ACC112 (cell line): ENCODE measurements around the gene CELA3A.
"Not testable (repeated sequence)": the region's sequence is repeated elsewhere in the genome, so short reads cannot be mapped to it uniquely, and the experiment has no call there.

Source experiments
- H2AFZ ChIP-seq: fragments of 200-600 bp; sonication (generic); one replicate; pipeline ENCODE4 v1.6.0; 2017; ENCODE audit warnings: antibody characterized with exemption, low read length; ENCODE audit not compliant: unreplicated experiment
- H3K27ac ChIP-seq: fragments of 200-600 bp; sonication (generic); 2 replicates; pipeline ENCODE4 v1.5.1; 2014; ENCODE audit warnings: low read depth, mild to moderate bottlenecking, antibody characterized with exemption, low read length, moderate library complexity
- H3K27me3 ChIP-seq: fragments of 200-600 bp; sonication (generic); 2 replicates; pipeline ENCODE4 v1.6.1; 2014; ENCODE audit warnings: mild to moderate bottlenecking, antibody characterized with exemption, low read length, moderate library complexity, mixed read lengths; ENCODE audit not compliant: insufficient read depth
- H3K36me3 ChIP-seq: fragments of 200-600 bp; sonication (generic); 2 replicates; pipeline ENCODE4 v1.6.1; 2016; ENCODE audit warnings: mild to moderate bottlenecking, antibody characterized with exemption, low read length, moderate library complexity, mixed read lengths; ENCODE audit not compliant: insufficient read depth
- H3K4me1 ChIP-seq: fragments of 200-600 bp; sonication (generic); one replicate; pipeline ENCODE4 v1.6.1; 2016; ENCODE audit warnings: low read length, mixed read lengths; ENCODE audit not compliant: insufficient read depth, unreplicated experiment, control insufficient read depth
- H3K4me3 ChIP-seq: fragments of 200-600 bp; sonication (generic); 2 replicates; pipeline ENCODE4 v1.5.1; 2014; ENCODE audit warnings: mild to moderate bottlenecking, low read depth, low read length
- H3K79me2 ChIP-seq: fragments of 200-600 bp; sonication (generic); one replicate; pipeline ENCODE4 v1.6.0; 2016; ENCODE audit warnings: low read length; ENCODE audit not compliant: control insufficient read depth, unreplicated experiment, insufficient read depth

CELA3A gene

DNA sequence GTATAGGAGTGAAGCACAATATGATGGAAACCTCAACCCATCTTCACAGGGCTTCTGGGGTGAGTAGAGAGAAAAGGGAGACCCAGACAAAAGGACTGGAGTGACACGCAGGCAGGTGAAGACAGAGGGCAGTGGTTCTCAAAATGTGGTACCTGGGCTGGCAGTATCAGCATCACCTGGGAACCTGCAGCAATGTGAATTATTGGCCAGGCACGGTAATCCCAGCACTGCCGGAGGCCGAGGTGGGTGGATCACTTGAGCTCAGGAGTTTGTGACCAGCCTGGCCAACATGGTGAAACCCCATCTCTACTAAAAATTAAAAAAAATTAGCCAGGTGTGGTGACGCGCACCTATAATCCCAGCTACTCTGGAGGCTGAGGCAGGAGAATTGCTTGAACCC, 19.3 kb upstream of the CELA3A start:
- not testable (repeated sequence) for H3K4me3 ChIP-seq, H2AFZ ChIP-seq, H3K27ac ChIP-seq, H3K36me3 ChIP-seq, H3K27me3 ChIP-seq, H3K79me2 ChIP-seq, H3K4me1 ChIP-seq

DNA sequence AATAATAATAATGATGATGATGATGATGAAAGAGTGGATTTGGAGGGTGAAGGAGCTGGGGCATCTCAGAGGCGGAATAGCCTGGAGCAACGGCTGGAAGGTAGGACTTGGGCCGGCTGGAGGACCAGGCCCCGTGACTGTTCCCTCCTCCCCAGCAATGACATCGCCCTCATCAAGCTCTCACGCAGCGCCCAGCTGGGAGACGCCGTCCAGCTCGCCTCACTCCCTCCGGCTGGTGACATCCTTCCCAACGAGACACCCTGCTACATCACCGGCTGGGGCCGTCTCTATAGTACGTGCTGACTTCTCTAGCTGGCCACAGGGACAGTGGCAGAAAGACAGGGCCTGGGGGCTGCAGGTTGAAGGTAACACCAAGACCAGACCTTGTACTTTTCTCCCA, 17.9 kb upstream of the CELA3A start:
- H3K79me2 ChIP-seq, H3K4me1 ChIP-seq, H3K4me3 ChIP-seq, H3K27ac ChIP-seq, H2AFZ ChIP-seq, H3K27me3 ChIP-seq, H3K36me3 ChIP-seq: not testable (repeated sequence)

DNA sequence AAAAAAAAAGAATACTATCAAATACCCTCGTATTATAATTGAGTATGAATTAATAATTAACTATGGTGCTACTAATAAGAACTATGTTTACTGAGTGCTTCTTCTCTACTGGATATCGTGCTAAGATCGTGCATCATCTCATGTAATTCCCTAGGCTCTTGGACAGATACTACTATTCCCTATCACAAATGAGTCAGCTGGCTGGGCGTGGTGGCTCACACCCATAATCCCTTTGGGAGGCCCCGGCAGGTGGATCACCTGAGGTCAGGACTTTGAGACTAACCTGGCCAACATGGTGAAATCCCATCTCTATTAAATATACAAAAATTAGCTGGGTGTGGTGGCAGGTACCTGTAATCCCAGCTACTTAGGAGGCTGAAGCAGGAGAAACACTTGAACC, 15.6 kb upstream of the CELA3A start:
- H3K4me1 ChIP-seq, H3K36me3 ChIP-seq, H3K79me2 ChIP-seq, H3K27ac ChIP-seq, H3K27me3 ChIP-seq, H3K4me3 ChIP-seq, H2AFZ ChIP-seq: not testable (repeated sequence)

DNA sequence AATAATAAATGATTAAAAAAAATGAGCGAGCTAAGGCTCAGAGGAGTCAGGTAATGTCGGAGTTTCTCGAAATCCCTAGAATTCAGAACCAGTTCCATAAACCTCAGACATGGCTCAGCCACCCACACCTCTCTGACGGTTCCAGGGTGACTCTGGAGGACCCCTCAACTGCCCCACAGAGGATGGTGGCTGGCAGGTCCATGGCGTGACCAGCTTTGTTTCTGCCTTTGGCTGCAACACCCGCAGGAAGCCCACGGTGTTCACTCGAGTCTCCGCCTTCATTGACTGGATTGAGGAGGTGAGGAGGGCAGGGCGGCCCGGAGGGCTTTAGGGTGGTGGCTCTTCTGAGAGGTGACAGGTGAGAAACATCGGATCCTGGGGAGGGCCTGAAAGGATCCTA, 15.1 kb upstream of the CELA3A start:
- H3K79me2 ChIP-seq, H3K27ac ChIP-seq, H2AFZ ChIP-seq, H3K4me3 ChIP-seq, H3K4me1 ChIP-seq, H3K27me3 ChIP-seq, H3K36me3 ChIP-seq: not testable (repeated sequence)

DNA sequence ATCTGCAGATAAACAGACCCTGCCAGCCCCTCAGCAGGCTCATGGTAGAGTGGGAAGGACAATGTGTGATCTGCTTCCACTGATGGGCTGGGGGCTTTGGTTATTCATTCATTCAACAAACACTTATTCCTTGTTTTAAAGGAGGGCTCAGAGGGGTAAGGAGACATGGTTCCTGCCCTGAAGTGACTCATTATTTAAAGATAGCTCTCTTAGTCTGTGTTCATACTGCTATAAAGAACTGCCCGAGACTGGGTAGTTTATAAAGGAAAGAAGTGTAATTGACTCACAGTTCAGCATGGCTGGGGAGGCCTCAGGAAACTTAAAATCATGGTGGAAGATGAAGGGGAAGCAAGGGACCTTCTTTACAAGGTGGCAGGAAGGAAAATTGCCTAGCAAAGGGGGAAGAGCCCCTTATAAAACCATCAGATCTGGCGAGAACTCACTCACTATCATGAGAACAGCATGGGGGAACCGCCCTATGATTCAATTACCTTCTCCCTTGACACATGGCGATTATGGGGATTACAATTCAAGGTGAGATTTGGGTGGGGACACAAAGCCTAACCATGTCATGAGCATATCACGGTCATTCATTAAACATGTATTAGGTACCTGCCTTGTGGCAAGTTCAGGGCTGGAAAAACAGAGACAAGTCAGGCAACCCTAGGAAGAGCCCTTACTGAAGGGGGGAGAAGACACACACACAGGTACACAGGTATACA, 11.6 kb upstream of the CELA3A start:
- H3K27me3 ChIP-seq, H2AFZ ChIP-seq, H3K4me3 ChIP-seq, H3K36me3 ChIP-seq, H3K4me1 ChIP-seq, H3K27ac ChIP-seq, H3K79me2 ChIP-seq: not testable (repeated sequence)

DNA sequence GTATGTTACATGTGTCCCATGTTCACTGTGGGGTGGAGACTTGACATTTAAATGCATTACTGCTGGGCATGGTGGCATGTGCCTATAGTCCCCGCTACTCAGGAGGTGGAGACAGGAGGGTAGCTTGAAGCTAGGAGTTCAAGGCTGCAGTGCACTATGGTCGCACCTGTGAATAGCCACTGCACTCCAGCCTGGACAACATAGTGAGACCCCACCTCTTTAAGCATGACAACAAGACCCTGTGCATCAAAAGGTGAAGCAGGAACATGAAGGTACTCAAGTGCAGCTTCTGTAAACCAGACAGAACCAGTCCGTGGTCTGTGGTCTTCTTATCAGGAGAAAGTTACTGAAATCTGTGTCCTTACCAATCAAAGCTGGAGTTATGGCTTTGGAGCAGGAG, 9.3 kb upstream of the CELA3A start:
- H3K27ac ChIP-seq, H3K4me3 ChIP-seq, H3K36me3 ChIP-seq, H2AFZ ChIP-seq, H3K79me2 ChIP-seq, H3K27me3 ChIP-seq, H3K4me1 ChIP-seq: not testable (repeated sequence)

DNA sequence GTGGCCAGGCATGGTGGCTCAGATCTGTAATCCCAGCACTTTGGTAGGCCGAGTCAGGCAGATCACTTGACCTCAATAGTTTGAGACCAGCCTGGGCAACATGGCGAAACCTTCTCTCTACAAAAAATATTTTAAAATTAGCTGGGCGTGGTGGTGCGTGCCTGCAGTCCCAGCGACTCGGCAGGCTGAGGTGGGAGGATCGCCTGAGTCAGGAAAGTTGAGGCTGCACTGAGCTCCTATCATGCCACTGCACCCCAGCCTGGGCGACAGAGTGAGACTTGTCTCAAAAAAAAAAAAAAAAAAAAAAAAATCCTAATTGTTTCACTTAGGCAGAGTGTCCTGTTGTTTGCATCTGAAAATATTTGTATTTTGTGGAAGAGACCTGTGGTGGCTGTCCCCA, 6.7 kb upstream of the CELA3A start:
- not testable (repeated sequence) for H3K4me1 ChIP-seq, H3K27ac ChIP-seq, H3K79me2 ChIP-seq, H3K4me3 ChIP-seq, H3K36me3 ChIP-seq, H2AFZ ChIP-seq, H3K27me3 ChIP-seq

DNA sequence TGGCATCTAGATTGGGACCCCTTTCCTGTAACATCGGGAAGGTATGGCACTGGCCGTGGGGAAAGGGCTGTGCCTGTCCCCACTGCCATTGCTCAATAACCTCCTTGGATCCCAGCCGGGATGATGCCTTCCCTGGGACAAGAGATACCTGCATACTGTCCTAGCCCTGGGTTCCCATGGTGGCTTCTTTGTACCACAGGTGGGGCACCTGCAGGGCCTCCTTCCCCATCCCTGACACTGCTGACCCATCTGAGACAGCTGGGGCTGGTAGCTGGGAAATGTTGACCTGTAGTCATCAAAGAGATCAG, 4.8 kb upstream of the CELA3A start:
- H3K79me2 ChIP-seq, H3K36me3 ChIP-seq, H3K27me3 ChIP-seq, H2AFZ ChIP-seq, H3K27ac ChIP-seq, H3K4me1 ChIP-seq, H3K4me3 ChIP-seq: not testable (repeated sequence)

DNA sequence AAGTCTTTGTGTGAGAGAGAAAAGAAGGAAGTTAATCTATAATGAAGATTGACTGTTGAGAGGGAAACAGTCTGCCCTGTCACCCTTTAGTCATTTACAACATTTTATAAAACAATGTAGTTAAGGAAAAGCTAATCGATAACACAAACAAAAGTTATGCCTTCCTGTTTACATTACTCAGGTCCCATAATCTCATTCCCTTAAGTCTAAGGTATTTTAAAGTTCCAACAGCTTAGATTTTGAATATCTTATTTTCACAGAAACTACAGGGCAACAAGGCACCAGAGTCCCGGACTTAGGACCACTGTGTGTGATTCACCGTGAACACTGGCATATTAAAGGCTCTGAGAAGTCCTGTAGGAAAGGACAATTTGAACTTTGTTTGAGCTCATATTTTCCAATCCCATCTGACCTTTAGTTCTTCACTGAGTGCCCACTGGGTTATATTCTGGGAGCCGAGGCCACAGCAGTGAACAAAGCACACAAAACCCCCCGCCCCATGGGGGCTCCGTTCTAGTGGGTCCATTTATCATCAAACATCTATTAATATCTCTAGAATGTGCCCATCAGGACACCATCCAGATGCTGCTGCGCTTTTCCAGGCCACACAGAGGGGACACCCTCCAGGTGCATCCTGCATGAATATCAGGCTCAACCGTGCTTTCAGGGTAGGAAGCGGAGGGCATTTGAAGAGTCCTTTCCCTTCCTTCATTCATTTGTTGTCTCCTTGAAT, 3.4 kb upstream of the CELA3A start:
- H3K27ac ChIP-seq, H3K27me3 ChIP-seq, H3K4me1 ChIP-seq, H3K79me2 ChIP-seq, H2AFZ ChIP-seq, H3K4me3 ChIP-seq, H3K36me3 ChIP-seq: not testable (repeated sequence)

DNA sequence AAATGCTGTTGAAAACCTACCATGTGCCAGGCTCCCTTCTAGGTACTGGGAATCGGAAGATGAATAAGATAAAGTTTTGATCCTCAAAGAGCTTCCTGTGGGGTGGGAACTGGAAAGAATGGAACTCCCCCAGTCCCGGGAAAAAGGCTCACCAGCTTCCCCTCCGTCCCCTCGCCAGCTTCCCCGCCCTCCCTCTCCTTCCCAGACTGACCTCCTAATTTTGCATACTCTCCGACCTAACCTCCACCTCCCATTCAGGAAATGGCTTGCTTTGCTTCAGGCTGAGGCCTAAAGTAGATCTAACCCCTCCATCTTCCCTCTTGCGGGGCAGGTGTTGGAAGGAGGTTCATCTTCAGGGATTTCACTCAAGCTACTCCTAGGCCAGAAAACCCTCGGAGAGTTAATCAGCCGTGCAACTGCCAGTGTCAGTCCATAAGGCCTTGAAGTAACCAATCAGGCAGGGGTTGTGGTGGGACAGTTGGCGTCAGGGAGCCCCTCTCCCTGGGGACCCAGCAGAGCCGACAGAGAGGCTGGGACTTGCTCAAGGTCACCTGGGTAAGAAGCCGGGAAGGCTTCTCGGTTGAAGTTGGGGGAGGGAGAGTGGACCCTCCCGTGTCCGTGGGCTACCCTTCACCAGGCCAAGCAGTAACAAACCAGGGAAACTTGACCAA, 2.7 kb upstream of the CELA3A start:
- H3K36me3 ChIP-seq, H3K4me1 ChIP-seq, H2AFZ ChIP-seq, H3K79me2 ChIP-seq, H3K4me3 ChIP-seq, H3K27ac ChIP-seq, H3K27me3 ChIP-seq: not testable (repeated sequence)

DNA sequence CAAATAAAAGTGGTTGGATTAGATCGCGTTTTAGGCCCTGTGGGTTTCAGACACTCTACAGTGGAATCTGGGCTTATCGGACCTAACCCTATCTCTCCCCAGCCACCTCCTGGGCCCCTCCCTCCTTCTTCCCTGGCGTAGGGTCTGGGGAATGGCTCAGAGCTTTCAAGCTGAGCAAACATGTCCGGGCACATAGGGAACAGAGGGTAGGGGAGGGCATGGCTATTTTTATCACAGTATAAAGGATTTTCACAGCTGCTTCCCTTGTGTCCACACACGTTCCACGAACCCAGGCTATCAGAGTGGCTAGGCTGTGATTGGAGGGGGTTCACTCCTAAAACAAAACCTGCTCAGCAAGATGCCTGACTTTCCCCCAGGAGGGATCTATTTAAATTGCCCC, 1.8 kb upstream of the CELA3A start:
- H3K4me1 ChIP-seq, H2AFZ ChIP-seq, H3K27ac ChIP-seq, H3K79me2 ChIP-seq, H3K27me3 ChIP-seq, H3K36me3 ChIP-seq, H3K4me3 ChIP-seq: not testable (repeated sequence)
